ENCODE results near the gene FER.
"Not testable (repeated sequence)": the region's sequence is repeated elsewhere in the genome, so short reads cannot be mapped to it uniquely, and the experiment has no call there.

The FER gene

GRCh38 chr5:108881133-108881532, 133.4 kb downstream of the FER start:
- DNase-seq (ENCODE audit: low read depth): no peak

- no peak for DNase-seq (ENCODE audit: low read depth)
These were observed 137.0 kb downstream of the FER start for GRCh38 chr5:108884736-108885135.

DNA sequence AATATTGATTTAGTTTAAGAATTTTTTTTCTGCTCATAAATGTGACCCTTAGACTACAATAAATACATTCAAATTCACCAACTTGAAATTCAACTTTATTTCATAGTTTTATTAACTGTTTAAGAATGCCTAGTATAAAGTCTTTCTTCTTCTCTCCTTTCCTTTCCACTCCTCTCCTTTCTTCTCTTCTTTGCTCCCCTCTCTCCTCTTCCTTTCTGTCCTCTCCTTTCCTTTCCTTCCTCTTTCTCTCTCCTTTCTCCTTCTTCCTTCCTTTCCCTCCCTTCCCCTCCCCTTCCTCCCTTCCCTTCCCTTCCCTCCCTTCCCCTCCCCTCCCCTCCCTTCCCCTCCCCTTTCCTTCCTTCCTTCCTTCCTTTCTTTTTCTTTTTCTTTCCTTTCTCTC, 150.6 kb downstream of the FER start:
- no peak for DNase-seq (ENCODE audit: low read depth)

DNA sequence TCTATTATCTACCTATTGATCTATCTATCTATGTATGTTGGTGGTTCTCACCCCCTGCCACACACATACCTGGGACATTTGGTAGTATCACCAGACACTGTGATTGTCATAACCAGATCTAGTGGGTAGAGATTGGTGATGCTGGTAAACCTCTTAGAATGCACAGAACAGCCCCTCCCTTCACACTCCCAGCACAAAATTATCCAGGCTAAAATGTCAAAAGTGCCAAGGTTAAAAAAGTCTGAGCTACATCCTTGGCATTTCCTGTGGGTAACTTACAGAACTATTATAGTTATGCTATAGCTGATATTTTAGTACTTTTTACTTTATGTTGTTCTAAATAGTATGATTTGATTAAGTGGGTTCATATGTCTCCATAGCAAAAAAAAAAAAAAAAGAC, 151.0 kb downstream of the FER start:
- no peak for DNase-seq (ENCODE audit: low read depth)

GRCh38 chr5:108899244-108899643, 151.5 kb downstream of the FER start:
- not testable (repeated sequence) for DNase-seq (ENCODE audit: low read depth)

DNA sequence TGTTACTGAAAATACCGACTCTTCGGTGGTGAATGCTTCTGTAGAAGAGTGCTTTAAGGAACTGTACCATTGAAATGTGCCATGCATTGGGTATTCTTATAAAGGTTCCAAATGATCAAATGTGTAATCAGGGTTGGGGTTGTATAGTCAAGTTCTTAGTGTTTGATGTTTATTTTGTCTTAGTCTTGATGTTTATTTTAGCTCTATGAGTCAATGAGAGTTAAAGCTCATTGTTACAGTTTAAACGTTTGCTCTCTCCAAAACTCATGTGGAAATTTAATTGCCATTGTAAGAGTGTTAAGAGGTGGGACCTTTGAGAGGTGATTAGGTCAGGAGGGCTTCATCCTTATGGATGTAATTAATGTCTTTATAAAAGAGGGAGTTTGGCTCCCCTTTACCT, 153.0 kb downstream of the FER start:
- DNase-seq (ENCODE audit: low read depth): no peak

- DNase-seq (ENCODE audit: low read depth): no peak
These were observed 158.1 kb downstream of the FER start for GRCh38 chr5:108905805-108906204.

DNA sequence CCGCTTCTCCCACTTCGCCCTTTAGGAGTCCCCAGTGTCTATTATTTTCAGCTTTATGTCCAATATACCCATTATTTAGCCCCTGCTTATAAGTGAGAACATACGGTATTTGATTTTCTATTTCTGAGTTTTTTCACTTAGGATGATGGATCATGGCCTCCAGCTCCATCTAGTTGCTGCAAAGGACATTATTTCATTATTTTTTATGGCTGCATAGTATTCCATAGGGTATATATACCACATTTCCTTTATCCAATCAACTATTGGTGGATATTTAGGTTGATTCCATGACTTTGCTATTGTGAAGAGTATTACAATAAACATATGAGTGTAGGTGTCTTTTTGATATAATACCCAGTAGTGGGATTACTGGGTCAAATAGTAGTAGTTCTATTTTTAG, 162.9 kb downstream of the FER start:
- no peak for DNase-seq (ENCODE audit: low read depth)

- no peak for DNase-seq (ENCODE audit: low read depth)
These were observed 163.4 kb downstream of the FER start for GRCh38 chr5:108911055-108911454.

DNA sequence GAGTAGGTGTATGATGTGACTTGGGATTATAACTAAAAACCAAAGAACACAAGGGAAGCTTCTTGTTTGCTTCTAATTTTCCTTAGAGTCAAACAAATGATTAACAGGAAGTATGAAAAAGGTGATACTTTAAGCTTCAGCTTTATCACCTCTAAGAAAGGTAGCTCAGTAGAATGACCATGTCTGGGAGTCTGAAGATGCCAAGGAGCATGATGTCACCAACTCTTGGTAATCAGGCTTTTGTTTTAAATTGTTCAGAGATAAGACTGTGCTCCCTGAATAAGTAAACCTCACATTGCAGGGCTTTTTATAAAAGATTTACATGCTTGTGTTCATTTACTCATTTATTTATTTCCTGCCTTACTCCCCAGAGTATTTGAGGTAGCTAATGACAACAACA, 169.9 kb downstream of the FER start:
- no peak for DNase-seq (ENCODE audit: low read depth)

- DNase-seq (ENCODE audit: low read depth): no peak
These were observed 172.1 kb downstream of the FER start for GRCh38 chr5:108919591-108920326.

GRCh38 chr5:108924457-108924961, 176.8 kb downstream of the FER start:
- DNase-seq (ENCODE audit: low read depth): no peak

DNA sequence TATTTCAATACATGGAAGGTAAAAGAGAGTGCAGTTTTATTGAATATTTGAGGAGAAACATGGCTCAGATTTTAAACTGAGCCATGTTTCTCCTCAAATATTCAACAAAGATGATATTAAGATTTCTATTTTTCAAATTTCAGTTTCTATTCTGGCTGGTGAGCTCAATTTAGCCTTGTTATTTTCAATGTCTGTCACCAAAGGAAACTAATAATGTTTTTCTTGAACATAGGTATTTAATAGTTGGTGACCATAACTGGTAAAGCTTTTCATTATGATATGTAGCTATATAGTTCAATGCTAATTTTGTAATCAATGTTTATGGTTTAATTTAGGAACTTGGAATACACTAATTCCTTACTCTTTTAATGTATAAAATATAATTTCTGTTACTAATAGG, 177.4 kb downstream of the FER start:
- DNase-seq (ENCODE audit: low read depth): no peak

DNA sequence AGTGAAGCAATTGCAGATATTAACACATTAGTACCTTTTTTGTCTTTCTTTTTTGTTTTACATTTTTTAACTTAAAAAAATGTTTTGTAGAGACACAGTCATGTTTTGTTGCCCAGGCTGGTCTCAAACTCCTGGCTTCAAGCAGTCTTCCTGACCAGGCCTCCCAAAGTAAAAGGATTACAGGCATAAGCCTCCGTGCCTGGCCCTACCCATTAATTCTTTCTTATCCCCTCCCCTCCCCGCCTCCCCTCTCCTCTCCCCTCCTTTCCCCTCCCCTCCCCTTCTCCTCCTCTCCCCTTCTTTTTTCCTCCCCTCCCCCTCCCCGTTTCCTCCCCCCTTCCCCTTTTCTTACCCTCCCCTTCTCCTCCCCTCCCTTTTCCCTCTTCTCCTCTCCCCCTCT, 182.4 kb downstream of the FER start:
- DNase-seq (ENCODE audit: low read depth): no peak

- DNase-seq (ENCODE audit: low read depth): no peak
These were observed 187.9 kb downstream of the FER start for GRCh38 chr5:108935611-108936010.

GRCh38 chr5:108937221-108937620, 189.5 kb downstream of the FER start:
- DNase-seq (ENCODE audit: low read depth): no peak

GRCh38 chr5:108940506-108940905, 192.8 kb downstream of the FER start:
- no peak for DNase-seq (ENCODE audit: low read depth)

GRCh38 chr5:108941746-108942145, 194.0 kb downstream of the FER start:
- no peak for DNase-seq (ENCODE audit: low read depth)

DNA sequence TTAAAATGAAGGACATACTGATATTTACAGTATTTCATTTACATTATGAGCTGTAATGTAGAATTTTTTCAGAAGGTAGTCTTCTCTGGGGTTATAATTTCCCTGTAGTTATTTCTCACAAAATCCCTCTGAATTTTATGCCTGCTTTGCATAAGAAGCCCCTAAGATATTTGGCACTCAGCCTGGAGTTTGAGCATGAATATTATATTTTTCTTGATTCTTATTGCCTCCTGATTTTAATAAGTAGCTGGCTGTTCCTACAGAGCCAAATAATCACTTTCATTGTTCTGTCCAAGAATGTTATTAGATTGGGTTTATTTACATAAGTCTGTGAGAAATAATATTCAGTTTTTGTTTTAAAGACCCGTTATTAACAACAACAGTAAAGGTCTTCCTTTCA, 195.0 kb downstream of the FER start:
- no peak for DNase-seq (ENCODE audit: low read depth)

GRCh38 chr5:108945094-108945493, 197.4 kb downstream of the FER start:
- no peak for DNase-seq (ENCODE audit: low read depth)

DNA sequence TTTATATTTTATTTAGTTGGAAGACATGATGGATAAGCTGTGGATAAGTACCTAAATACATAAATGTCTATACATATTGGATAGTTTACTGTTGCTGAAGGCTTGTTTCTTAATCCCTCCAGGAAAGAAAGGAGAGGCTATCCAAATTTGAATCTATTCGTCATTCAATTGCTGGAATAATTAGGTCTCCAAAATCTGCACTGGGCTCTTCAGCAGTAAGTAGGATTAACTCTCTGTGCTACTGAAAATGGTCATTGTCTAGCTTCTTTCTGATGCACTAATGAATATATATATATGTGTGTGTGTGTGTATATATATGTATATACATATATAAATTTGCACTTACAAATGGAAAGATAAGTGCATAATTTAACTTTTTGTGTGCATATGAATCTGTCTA, 198.3 kb downstream of the FER start:
- DNase-seq (ENCODE audit: low read depth): no peak

- no peak for DNase-seq (ENCODE audit: low read depth)
These were observed 199.5 kb downstream of the FER start for GRCh38 chr5:108947164-108947563.

DNA sequence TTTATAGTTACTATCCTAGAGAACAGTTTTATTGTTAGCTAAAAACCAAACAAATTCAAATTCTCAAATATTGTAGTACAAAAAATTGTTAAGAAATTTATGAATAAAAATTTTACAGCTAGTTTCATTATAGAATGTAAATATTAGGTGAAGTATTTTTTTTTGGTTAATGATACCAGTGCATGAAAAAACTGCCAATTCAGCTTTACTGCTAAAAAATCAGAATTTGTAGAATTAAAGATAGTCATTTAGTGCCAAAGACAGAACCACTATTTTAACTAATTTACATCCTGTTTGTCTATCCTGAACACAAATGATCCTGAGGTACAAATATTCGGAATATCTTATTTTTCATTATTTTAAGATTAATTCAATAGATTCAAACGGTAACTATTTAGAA, 202.6 kb downstream of the FER start:
- DNase-seq (ENCODE audit: low read depth): no peak

GRCh38 chr5:108953940-108954339, 206.2 kb downstream of the FER start:
- DNase-seq (ENCODE audit: low read depth): no peak

Data from stimulated activated CD8-positive, alpha-beta memory T cell treated with anti-CD3 and anti-CD28 coated beads, Interleukin-15, amount 100 ng/mL, for 1 hour (primary cell).